Spleen (tissue), 11 donors: Measurements from ENCODE around the gene FAM20A. TPM values are rescaled to one million over a fixed set of nuclear protein-coding genes. Genes with fewer than 3 reads are reported as not detected.

Experiments used
- DNase-seq: peaks from one replicate; pipeline ENCODE4 v3.0.0-alpha.2; 2020
- H3K27ac ChIP-seq, 8 donors: fragments of 200-600 bp; sonication (generic) in 7 of 8; 1 replicate in 4 of 8; 2 replicates in 4 of 8; pipeline versions ENCODE4 v1.5.0 to v1.8.0; 2016 to 2021; ENCODE audit warnings: inconsistent platforms in 4 of 8, mild to moderate bottlenecking in 4 of 8, moderate library complexity in 1 of 8
- H3K27me3 ChIP-seq, 7 donors: fragments of 200-600 bp; sonication (generic) in 6 of 7; replicated peaks in 1 of 7; 1 replicate in 4 of 7; 2 replicates in 3 of 7; pipeline versions ENCODE4 v1.5.0 to v1.8.0; 2016 to 2021; ENCODE audit warnings: inconsistent platforms in 3 of 7, mild to moderate bottlenecking in 1 of 7
- H3K36me3 ChIP-seq, 6 donors: fragments of 200-600 bp; sonication (generic) in 5 of 6; 1 replicate in 4 of 6; 2 replicates in 2 of 6; pipeline versions ENCODE4 v1.5.0 to v1.8.0; 2016 to 2021; ENCODE audit warnings: inconsistent platforms in 2 of 6
- H3K4me1 ChIP-seq, 6 donors: fragments of 200-600 bp; sonication (generic) in 5 of 6; 1 replicate in 3 of 6; 2 replicates in 3 of 6; pipeline versions ENCODE4 v1.5.0 to v1.8.0; 2016 to 2021; ENCODE audit warnings: inconsistent platforms in 3 of 6
- H3K4me3 ChIP-seq, 8 donors: fragments of 200-600 bp; sonication (generic) in 7 of 8; 1 replicate in 4 of 8; 2 replicates in 4 of 8; pipeline versions ENCODE4 v1.5.0 to v1.8.0; 2016 to 2021; ENCODE audit warnings: inconsistent platforms in 4 of 8, mild to moderate bottlenecking in 4 of 8, moderate library complexity in 2 of 8
- H3K9me3 ChIP-seq, 8 donors: fragments of 200-600 bp; sonication (generic) in 7 of 8; 1 replicate in 4 of 8; 2 replicates in 4 of 8; pipeline versions ENCODE4 v1.5.0 to v1.8.0; 2016 to 2021; ENCODE audit warnings: inconsistent platforms in 4 of 8
- CTCF ChIP-seq, 11 experiments: fragments of 200-600 bp in 7 of 11; fragments of 450-650 bp in 4 of 11; sonication (generic) in 4 of 11; IDR thresholded peaks in 8 of 11; conservative IDR thresholded peaks in 3 of 11; 1 replicate in 7 of 11; 2 replicates in 4 of 11; pipeline versions ENCODE4 v1.4.0 to v1.8.0; 2016 to 2021; ENCODE audit warnings: antibody characterized with exemption in 11 of 11, inconsistent platforms in 4 of 11, mild to moderate bottlenecking in 1 of 11
- POLR2A ChIP-seq, 3 donors: fragments of 450-650 bp; IDR thresholded peaks; one replicate each; pipeline ENCODE4 v1.5.1; 2017; ENCODE audit warnings: antibody characterized with exemption in 3 of 3, mild to moderate bottlenecking in 1 of 3
- POLR2AphosphoS5 ChIP-seq, 3 donors: sonication (generic); formaldehyde crosslinking; IDR thresholded peaks; one replicate each; pipeline ENCODE4 v1.5.1; 2017; ENCODE audit warnings: antibody characterized with exemption in 3 of 3
- WGBS, 5 donors: extraction: QIAGEN DNeasy Blood & Tissue Kit in 3 of 5; methylation state at CpG; one replicate each; pipeline versions ENCODE4 v1.1.5 to v1.1.7; 2013 to 2018; 5-methylcytosine and 5-hydroxymethylcytosine counted together
- intact Hi-C: fragments of 100-400 bp; cut with DNase I; formaldehyde crosslinking; loops from one replicate; pipeline ENCODE4 v1.15.0; 2023; ENCODE audit warnings: low total_unique reads
- polyA plus RNA-seq, 3 donors: library from polyadenylated mRNA; stranded (reverse); fragments of 200-250 nt; gene quantifications; one replicate each; pipeline ENCODE4 v1.2.1, GENCODE V29; 2013
- total RNA-seq, 7 donors: library from RNA; depleted of rRNA in 3 of 7; stranded (reverse); fragments of >200 nt in 3 of 7; fragmentation: NEBNext Ultra II Directional in 4 of 7; extraction: Animal tissue kit (Norgen Biotek cat#: 25700) in 4 of 7; gene quantifications; one replicate each; pipeline versions ENCODE4 v1.1.0 to v1.2.1, GENCODE V29; 2016 to 2021
- donor health status: healthy with polysubstance abuse.
- donor health status: DM: no; HTN: no; CAD: no; lungs with moderate emphysema.
- donor health status: DM: no; HTN: no; CAD: no.
- donor health status: Bipolar disorder and iron deficiency.
- donor health status: healthy.
- donor health status: DM: no; HTN: no; CAD: no.
- donor health status: DM: yes; HTN: yes; CAD: no.

FAM20A gene
- total and polyA plus RNA-seq, 10 donors, result 5.0 to 58.0 (median 26.1) TPM

GRCh38 chr17:68567581-68567980 is 33.6 kb downstream of the FAM20A start:
- Histone ChIP-seq H3K36me3 (no peaks in the 10 kb centered on the region), H3K27ac (no peak overlapping the region), H3K9me3 (no peaks in the 10 kb centered on the region), H3K4me3 (no peak overlapping the region), H3K4me1 (peaks cover 0 to 23% (median 0%) of the 10 kb centered on the region in 6 donors), H3K27me3 (no peaks in the 10 kb centered on the region)
- DNase-seq, result no peak
- no peak for TF ChIP-seq POLR2A (IDR thresholded peaks at IDR 0.05)
- TF ChIP-seq POLR2AphosphoS5 (IDR thresholded peaks at IDR 0.05), result no peak
- TF ChIP-seq CTCF (IDR thresholded peaks at IDR 0.05 in 8 of 11, conservative IDR thresholded peaks at IDR 0.05 in 3 of 11), result no peak
- WGBS, 5 donors, result 91 to 96% (median 92%) methylated on average over 8 of the region's 8 CpGs
- intact Hi-C loops, result no loop called here

- intact Hi-C loops, result no loop called here
- TF ChIP-seq POLR2AphosphoS5 (IDR thresholded peaks at IDR 0.05), result no peak
- TF ChIP-seq CTCF (IDR thresholded peaks at IDR 0.05 in 8 of 11, conservative IDR thresholded peaks at IDR 0.05 in 3 of 11), result no peak
These were observed 34.1 kb downstream of the FAM20A start for GRCh38 chr17:68567035-68567434.

DNA sequence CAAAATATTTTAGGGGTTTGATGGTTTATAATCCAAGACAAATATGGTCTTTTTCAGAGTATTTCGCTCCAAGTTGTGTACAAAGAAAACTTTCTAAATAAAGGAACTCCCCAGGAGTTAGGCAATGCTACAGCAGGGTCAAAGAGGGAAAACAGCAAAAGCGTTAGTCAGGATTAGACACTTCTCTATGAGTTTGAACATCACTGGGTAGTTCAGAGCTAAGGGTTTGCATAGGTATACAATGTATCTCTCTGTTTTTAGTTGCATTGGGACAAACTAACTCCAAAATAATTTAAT is 34.8 kb downstream of the FAM20A start:
- 48 to 83% (median 53%) methylated on average over 2 of the region's 2 CpGs for WGBS, 5 donors
- Histone ChIP-seq H3K9me3 (no peaks in the 10 kb centered on the region), H3K4me3 (no peak overlapping the region), H3K27ac (peak overlapping the region in 1 of 8 donors; percentile 9), H3K27me3 (no peaks in the 10 kb centered on the region), H3K36me3 (no peaks in the 10 kb centered on the region), H3K4me1 (peaks cover 0 to 30% (median 0%) of the 10 kb centered on the region in 6 donors)
- TF ChIP-seq POLR2A (IDR thresholded peaks at IDR 0.05) (no peak), POLR2AphosphoS5 (IDR thresholded peaks at IDR 0.05) (no peak), CTCF (IDR thresholded peaks at IDR 0.05 in 8 of 11, conservative IDR thresholded peaks at IDR 0.05 in 3 of 11) (no peak)
- intact Hi-C loops, result no loop called here
- no peak for DNase-seq

More at GRCh38 chr17:68567035-68567434, 34.1 kb downstream of the FAM20A start:
- H3K36me3 ChIP-seq, result no peaks in the 10 kb centered on the region
- no peaks in the 10 kb centered on the region for H3K27me3 ChIP-seq
- no peak for DNase-seq
- 65 to 93% (median 78%) methylated on average over 3 of the region's 3 CpGs for WGBS, 5 donors
- H3K27ac ChIP-seq, result no peak overlapping the region
- no peaks in the 10 kb centered on the region for H3K9me3 ChIP-seq
- H3K4me3 ChIP-seq, result no peak overlapping the region
- H3K4me1 ChIP-seq, result peaks cover 0 to 25% (median 0%) of the 10 kb centered on the region in 6 donors

DNA sequence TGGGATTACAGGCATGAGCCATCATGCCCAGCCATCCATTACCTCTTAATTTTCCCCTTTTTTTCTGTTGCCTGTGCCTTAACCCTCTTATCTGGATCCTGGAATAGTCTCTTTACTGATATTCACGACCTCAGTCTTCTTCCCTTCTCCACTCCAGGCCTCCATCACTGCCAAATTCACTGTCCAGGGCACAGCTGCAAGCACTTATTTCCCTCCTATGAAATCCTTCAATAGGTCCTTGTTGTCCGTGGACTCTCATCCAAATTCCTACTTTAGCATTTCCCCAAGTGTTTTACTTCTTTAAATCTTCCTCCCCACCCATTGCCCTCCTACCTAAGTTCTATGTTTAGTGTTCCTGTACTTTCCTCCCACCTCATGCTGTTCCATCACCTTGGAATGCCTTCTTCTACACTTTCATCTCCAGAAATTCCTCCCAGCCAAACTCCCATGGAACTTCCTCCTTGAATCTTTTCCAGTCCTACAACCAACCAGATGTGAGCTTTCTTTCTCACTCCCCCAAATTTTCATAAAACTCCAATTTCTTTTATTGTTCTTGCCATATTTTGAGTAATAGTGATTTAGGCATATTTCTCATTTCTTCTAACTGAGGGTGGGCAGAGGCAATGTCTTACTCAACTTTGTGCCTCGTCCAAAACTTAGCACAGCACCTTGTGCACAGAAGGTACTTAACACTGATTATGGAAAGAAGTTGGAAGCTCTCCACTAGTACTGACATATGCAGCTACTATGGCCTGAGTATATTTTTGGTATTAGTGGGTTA is 35.3 kb downstream of the FAM20A start:
- Histone ChIP-seq H3K9me3 (no peaks in the 10 kb centered on the region), H3K36me3 (no peaks in the 10 kb centered on the region), H3K27me3 (no peaks in the 10 kb centered on the region), H3K27ac (peak overlapping the region in 1 of 8 donors; percentile 9), H3K4me3 (no peak overlapping the region), H3K4me1 (peaks cover 0 to 30% (median 0%) of the 10 kb centered on the region in 6 donors)
- intact Hi-C loops, result no loop called here
- 51 to 79% (median 69%) methylated on average over 3 of the region's 3 CpGs for WGBS, 5 donors
- no peak for DNase-seq
- TF ChIP-seq CTCF (IDR thresholded peaks at IDR 0.05 in 8 of 11, conservative IDR thresholded peaks at IDR 0.05 in 3 of 11), result no peak
- TF ChIP-seq POLR2AphosphoS5 (IDR thresholded peaks at IDR 0.05), result no peak
- TF ChIP-seq POLR2A (IDR thresholded peaks at IDR 0.05), result no peak
